Measurements from ENCODE around the gene RHBDF1. TPM values are rescaled to one million over a fixed set of nuclear protein-coding genes. Genes with fewer than 3 reads are reported as not detected.

Gene RHBDF1
- polyA plus RNA-seq, 1 of the 3 experiments (the other 2 are of a cell fraction), result 54.1 TPM

DNA sequence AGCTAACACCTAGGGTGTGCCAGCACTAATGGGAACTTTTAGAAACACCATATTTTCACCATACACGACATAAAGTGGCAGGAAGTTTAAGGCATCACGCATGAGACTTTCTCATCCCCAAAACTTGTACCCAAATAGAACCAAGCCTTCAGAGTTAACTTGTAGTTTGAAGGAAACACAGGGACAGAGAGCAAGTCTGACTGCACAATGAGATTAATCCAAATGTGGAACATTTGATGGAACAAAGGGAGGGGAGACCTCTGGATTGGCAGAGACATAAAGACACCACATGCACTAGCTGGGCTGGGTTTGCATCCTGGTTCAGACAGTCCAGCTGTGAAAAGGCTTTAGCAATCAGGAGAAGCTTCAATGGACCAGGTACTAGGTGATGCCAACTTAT lies 41.9 kb upstream of the RHBDF1 start:
- TF ChIP-seq, protein P1, sequence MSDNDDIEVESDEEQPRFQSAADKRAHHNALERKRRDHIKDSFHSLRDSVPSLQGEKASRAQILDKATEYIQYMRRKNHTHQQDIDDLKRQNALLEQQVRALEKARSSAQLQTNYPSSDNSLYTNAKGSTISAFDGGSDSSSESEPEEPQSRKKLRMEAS (IDR thresholded peaks at IDR 0.05; ENCODE audit: low read depth), result no peak
- Histone ChIP-seq H3K4me1 (ENCODE audit: control insufficient read depth in 1 of 2, insufficient read depth in 2 of 2, low read depth in 1 of 2, low read length in 1 of 2) (peaks cover 6 to 18% of the 10 kb centered on the region in 2 experiments; a peak in 3 of 4 replicates), H3K9ac (no peak overlapping the region), H3K27me3 (ENCODE audit: insufficient read depth) (no peaks in the 10 kb centered on the region), H3K9me2 (no peaks in the 10 kb centered on the region), H3K36me3 (replicated peaks in 1 of 2; ENCODE audit: control insufficient read depth in 1 of 2, insufficient read depth in 2 of 2, low read length in 1 of 2) (peaks cover 20 to 24% of the 10 kb centered on the region in 2 experiments), H4K20me1 (ENCODE audit: insufficient read depth) (peaks cover 12% of the 10 kb centered on the region), H3F3A (replicated peaks; ENCODE audit: insufficient read depth) (no peaks in the 10 kb centered on the region), H3K9me3 (no peaks in the 10 kb centered on the region), H3K4me2 (no peak overlapping the region), H2AFZ (ENCODE audit: low read depth) (no peak overlapping the region), H3K4me3 (ENCODE audit: low read depth in 2 of 2, low read length in 1 of 2) (no peak overlapping the region), H3K79me2 (ENCODE audit: insufficient read depth) (no peaks in the 10 kb centered on the region), H3K27ac (ENCODE audit: low read depth in 2 of 2, low read length in 1 of 2) (no peak overlapping the region)
- ChIA-PET CTCF (no interaction called here), POLR2A (no interaction called here)
- no peak for DNase-seq
- WGBS (ENCODE audit: low lambda C conversion rate), result 95% methylated on average over 2 of the region's 2 CpGs

DNA sequence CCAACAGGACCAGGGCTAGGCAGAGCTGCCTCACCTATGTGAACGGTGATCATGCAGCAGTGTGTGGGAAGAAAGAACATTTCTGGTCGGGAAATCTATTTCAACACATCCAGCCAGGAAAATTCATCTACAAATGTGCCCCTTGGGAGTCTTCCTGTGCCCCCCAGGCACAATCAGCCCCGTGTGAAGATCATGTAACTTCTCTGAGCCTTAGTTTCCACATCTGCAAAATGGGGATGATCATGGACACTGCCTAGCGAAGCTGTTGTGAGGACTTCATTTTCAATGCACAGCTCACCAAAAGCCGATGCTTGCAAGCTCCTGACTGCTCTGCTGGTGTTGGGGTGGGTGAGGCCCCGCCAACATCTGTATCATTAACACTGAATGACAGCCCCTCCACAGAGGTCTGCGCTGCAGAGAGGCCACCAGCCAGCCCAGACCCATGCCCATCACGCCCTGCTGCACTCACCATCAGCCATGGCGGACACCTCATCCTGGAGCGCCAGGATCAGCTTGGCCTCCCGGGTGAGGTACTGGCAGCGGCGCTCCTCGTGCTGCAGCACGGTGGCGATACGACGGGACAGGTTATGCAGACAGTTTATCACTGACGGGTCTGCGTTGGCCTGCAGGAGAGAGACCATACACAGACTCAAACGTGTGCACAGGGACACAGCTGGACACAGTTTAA lies 39.9 kb upstream of the RHBDF1 start:
- Histone ChIP-seq H2AFZ (ENCODE audit: low read depth) (no peak overlapping the region), H3F3A (replicated peaks; ENCODE audit: insufficient read depth) (no peaks in the 10 kb centered on the region), H3K27me3 (ENCODE audit: insufficient read depth) (no peaks in the 10 kb centered on the region), H3K79me2 (ENCODE audit: insufficient read depth) (no peaks in the 10 kb centered on the region), H3K9ac (no peak overlapping the region), H3K27ac (ENCODE audit: low read depth in 2 of 2, low read length in 1 of 2) (no peak overlapping the region; a peak in 1 of 4 replicates), H4K20me1 (ENCODE audit: insufficient read depth) (peaks cover 7% of the 10 kb centered on the region; the same call in 1 of the 2 replicates), H3K4me3 (ENCODE audit: low read depth in 2 of 2, low read length in 1 of 2) (no peak overlapping the region), H3K9me2 (no peaks in the 10 kb centered on the region), H3K9me3 (no peaks in the 10 kb centered on the region), H3K4me1 (ENCODE audit: control insufficient read depth in 1 of 2, insufficient read depth in 2 of 2, low read depth in 1 of 2, low read length in 1 of 2) (peaks cover 0 to 18% of the 10 kb centered on the region in 2 experiments; a peak in 3 of 4 replicates), H3K36me3 (replicated peaks in 1 of 2; ENCODE audit: control insufficient read depth in 1 of 2, insufficient read depth in 2 of 2, low read length in 1 of 2) (peaks cover 24 to 30% of the 10 kb centered on the region in 2 experiments), H3K4me2 (0 out of 2 replicates have a peak overlapping the region, but pooled peaks have one; percentile 34)
- POLR2A ChIA-PET, result no interaction called here
- WGBS (ENCODE audit: low lambda C conversion rate), result 95% methylated on average over 21 of the region's 21 CpGs
- CTCF ChIA-PET, result interaction anchor here (1.3 to 1.5 kb wide), 2 partner anchors 15 to 249 kb away, joined by 4 to 8 read pairs; no protein-coding TSS in a partner anchor
- DNase-seq, result no peak
- TF ChIP-seq GATA2 (CRISPR knock-in tag; IDR thresholded peaks at IDR 0.05) (no peak), MXI1 (IDR thresholded peaks at IDR 0.05; ENCODE audit: low read depth, low read length) (no peak), FOXM1 (IDR thresholded peaks at IDR 0.05; ENCODE audit: low read depth) (no peak), JUND (IDR thresholded peaks at IDR 0.05) (no peak), RXRA (IDR thresholded peaks at IDR 0.05; ENCODE audit: borderline replicate concordance, low read depth) (no peak), FOXJ3 (CRISPR knock-in tag; IDR thresholded peaks at IDR 0.05) (no peak), NRF1 (IDR thresholded peaks at IDR 0.05; ENCODE audit: low read depth, low read length) (no peak), TCF12 (IDR thresholded peaks at IDR 0.05) (no peak), NFIC (IDR thresholded peaks at IDR 0.05; ENCODE audit: borderline replicate concordance) (no peak), POLR2AphosphoS5 (IDR thresholded peaks at IDR 0.05; ENCODE audit: low read depth, low read length) (no peak), MEF2A (IDR thresholded peaks at IDR 0.05; ENCODE audit: borderline replicate concordance, low read depth) (no peak)
- TF ChIP-seq, protein P2, sequence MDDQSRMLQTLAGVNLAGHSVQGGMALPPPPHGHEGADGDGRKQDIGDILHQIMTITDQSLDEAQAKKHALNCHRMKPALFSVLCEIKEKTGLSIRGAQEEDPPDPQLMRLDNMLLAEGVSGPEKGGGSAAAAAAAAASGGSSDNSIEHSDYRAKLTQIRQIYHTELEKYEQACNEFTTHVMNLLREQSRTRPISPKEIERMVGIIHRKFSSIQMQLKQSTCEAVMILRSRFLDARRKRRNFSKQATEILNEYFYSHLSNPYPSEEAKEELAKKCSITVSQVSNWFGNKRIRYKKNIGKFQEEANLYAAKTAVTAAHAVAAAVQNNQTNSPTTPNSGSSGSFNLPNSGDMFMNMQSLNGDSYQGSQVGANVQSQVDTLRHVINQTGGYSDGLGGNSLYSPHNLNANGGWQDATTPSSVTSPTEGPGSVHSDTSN (IDR thresholded peaks at IDR 0.05), result no peak
- TF ChIP-seq, protein P3, sequence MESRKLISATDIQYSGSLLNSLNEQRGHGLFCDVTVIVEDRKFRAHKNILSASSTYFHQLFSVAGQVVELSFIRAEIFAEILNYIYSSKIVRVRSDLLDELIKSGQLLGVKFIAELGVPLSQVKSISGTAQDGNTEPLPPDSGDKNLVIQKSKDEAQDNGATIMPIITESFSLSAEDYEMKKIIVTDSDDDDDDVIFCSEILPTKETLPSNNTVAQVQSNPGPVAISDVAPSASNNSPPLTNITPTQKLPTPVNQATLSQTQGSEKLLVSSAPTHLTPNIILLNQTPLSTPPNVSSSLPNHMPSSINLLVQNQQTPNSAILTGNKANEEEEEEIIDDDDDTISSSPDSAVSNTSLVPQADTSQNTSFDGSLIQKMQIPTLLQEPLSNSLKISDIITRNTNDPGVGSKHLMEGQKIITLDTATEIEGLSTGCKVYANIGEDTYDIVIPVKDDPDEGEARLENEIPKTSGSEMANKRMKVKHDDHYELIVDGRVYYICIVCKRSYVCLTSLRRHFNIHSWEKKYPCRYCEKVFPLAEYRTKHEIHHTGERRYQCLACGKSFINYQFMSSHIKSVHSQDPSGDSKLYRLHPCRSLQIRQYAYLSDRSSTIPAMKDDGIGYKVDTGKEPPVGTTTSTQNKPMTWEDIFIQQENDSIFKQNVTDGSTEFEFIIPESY (IDR thresholded peaks at IDR 0.05; ENCODE audit: borderline replicate concordance, low read depth), result no peak
- TF ChIP-seq, protein P4, sequence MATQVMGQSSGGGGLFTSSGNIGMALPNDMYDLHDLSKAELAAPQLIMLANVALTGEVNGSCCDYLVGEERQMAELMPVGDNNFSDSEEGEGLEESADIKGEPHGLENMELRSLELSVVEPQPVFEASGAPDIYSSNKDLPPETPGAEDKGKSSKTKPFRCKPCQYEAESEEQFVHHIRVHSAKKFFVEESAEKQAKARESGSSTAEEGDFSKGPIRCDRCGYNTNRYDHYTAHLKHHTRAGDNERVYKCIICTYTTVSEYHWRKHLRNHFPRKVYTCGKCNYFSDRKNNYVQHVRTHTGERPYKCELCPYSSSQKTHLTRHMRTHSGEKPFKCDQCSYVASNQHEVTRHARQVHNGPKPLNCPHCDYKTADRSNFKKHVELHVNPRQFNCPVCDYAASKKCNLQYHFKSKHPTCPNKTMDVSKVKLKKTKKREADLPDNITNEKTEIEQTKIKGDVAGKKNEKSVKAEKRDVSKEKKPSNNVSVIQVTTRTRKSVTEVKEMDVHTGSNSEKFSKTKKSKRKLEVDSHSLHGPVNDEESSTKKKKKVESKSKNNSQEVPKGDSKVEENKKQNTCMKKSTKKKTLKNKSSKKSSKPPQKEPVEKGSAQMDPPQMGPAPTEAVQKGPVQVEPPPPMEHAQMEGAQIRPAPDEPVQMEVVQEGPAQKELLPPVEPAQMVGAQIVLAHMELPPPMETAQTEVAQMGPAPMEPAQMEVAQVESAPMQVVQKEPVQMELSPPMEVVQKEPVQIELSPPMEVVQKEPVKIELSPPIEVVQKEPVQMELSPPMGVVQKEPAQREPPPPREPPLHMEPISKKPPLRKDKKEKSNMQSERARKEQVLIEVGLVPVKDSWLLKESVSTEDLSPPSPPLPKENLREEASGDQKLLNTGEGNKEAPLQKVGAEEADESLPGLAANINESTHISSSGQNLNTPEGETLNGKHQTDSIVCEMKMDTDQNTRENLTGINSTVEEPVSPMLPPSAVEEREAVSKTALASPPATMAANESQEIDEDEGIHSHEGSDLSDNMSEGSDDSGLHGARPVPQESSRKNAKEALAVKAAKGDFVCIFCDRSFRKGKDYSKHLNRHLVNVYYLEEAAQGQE (IDR thresholded peaks at IDR 0.05; ENCODE audit: low read depth, low read length), result no peak
- TF ChIP-seq, protein P5, sequence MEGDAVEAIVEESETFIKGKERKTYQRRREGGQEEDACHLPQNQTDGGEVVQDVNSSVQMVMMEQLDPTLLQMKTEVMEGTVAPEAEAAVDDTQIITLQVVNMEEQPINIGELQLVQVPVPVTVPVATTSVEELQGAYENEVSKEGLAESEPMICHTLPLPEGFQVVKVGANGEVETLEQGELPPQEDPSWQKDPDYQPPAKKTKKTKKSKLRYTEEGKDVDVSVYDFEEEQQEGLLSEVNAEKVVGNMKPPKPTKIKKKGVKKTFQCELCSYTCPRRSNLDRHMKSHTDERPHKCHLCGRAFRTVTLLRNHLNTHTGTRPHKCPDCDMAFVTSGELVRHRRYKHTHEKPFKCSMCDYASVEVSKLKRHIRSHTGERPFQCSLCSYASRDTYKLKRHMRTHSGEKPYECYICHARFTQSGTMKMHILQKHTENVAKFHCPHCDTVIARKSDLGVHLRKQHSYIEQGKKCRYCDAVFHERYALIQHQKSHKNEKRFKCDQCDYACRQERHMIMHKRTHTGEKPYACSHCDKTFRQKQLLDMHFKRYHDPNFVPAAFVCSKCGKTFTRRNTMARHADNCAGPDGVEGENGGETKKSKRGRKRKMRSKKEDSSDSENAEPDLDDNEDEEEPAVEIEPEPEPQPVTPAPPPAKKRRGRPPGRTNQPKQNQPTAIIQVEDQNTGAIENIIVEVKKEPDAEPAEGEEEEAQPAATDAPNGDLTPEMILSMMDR (IDR thresholded peaks at IDR 0.05), result no peak
- TF ChIP-seq, protein P1 (IDR thresholded peaks at IDR 0.05; ENCODE audit: low read depth), result no peak

Data from SK-N-SH (cell line).